NCI-H1930 (cell line): Measurements from ENCODE around the gene POLD1.

Experiments
- DNase-seq, 2 experiments: peaks; one replicate each; lab custom pipeline; 2025; lab: John Stamatoyannopoulos, UW

POLD1 gene

DNA sequence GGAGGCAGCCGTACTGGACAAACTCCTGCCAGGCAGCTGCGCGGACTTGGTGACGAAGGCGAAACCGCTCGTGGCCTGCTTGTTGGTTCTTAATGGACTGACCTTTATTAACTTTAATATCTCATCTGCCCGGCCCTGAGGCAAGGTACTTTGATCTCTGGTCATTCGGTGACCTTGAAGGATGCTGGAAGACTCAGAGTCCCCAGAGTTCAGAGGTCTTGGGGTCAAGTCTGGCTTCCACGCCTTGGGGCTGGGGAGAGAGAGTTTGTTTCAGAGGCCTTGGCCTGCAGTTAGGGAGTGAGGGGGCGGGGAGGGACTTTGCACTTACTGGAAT, 82.5 kb downstream of the POLD1 start:
- no peak for DNase-seq

DNA sequence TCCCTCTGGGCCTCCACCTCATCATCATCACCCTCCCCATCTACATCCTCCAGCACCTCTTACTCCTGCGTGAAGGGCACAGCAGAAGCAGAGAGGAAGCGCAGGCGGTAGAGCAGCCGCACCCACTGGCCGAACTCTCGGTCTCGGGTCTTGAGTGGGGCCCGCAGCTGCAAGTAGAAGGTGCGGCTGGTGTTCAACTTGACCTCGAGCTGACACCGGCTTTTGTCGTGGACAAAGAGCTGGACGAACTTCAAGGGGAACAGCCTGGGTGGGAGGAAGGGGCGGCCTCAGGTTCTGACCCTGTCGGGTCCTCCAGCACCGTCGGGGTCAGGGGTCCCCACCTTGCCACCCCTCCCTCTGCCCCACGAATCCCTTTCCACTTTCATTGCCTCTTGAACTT, 83.4 kb downstream of the POLD1 start:
- DNase-seq, result no peak
